ENCODE results near the gene NID2.

GRCh38 chr14:52049271-52049670, 19.6 kb downstream of the NID2 start:
- TF ChIP-seq CTCF (IDR thresholded peaks at IDR 0.05; ENCODE audit: low read depth, low read length) (no peak), EZH2phosphoT487 (IDR thresholded peaks at IDR 0.05; ENCODE audit: low read depth) (no peak)
